ENCODE measurements around the gene BCAS3.
A peak's percentile ranks its signal among the peaks of the same experiment; 100 is the strongest.

Gene BCAS3

GRCh38 chr17:60637683-60638082 lies 40.0 kb upstream of the BCAS3 start:
- H3K36me3 ChIP-seq (replicated peaks): no peaks in the 10 kb centered on the region
- H3K4me3 ChIP-seq (ENCODE audit: low read depth, low read length): no peak overlapping the region
- H3K27ac ChIP-seq: no peak overlapping the region
- no peak for TF ChIP-seq CTCF (IDR thresholded peaks at IDR 0.05; ENCODE audit: low read depth, low read length, missing control alignments)
- no peak for DNase-seq
- H3K27me3 ChIP-seq (replicated peaks): no peaks in the 10 kb centered on the region
- in situ Hi-C loops (cut with HindIII; ENCODE audit: low pct_ligation_motif_present, low sequenced_read_pairs): no loop called here

GRCh38 chr17:60639019-60639330 lies 38.7 kb upstream of the BCAS3 start:
- H3K27ac ChIP-seq: no peak overlapping the region
- H3K27me3 ChIP-seq (replicated peaks): no peaks in the 10 kb centered on the region
- H3K4me3 ChIP-seq (ENCODE audit: low read depth, low read length): no peak overlapping the region
- H3K36me3 ChIP-seq (replicated peaks): no peaks in the 10 kb centered on the region
- DNase-seq: no peak
- in situ Hi-C loops (cut with HindIII; ENCODE audit: low pct_ligation_motif_present, low sequenced_read_pairs): no loop called here
- no peak for TF ChIP-seq CTCF (IDR thresholded peaks at IDR 0.05; ENCODE audit: low read depth, low read length, missing control alignments)

- H3K27ac ChIP-seq: no peak overlapping the region
- in situ Hi-C loops (cut with HindIII; ENCODE audit: low pct_ligation_motif_present, low sequenced_read_pairs): no loop called here
- H3K27me3 ChIP-seq (replicated peaks): no peaks in the 10 kb centered on the region
- no peaks in the 10 kb centered on the region for H3K36me3 ChIP-seq (replicated peaks)
- TF ChIP-seq CTCF (IDR thresholded peaks at IDR 0.05; ENCODE audit: low read depth, low read length, missing control alignments): peak; percentile 65
- H3K4me3 ChIP-seq (ENCODE audit: low read depth, low read length): no peak overlapping the region
- no peak for DNase-seq
These were observed 37.1 kb upstream of the BCAS3 start for GRCh38 chr17:60640503-60640902.

- in situ Hi-C loops (cut with HindIII; ENCODE audit: low pct_ligation_motif_present, low sequenced_read_pairs): no loop called here
- Histone ChIP-seq H3K27me3 (replicated peaks) (no peaks in the 10 kb centered on the region), H3K36me3 (replicated peaks) (no peaks in the 10 kb centered on the region), H3K4me3 (ENCODE audit: low read depth, low read length) (no peak overlapping the region), H3K27ac (peak overlapping the region; percentile 33)
- no peak for DNase-seq
- no peak for TF ChIP-seq CTCF (IDR thresholded peaks at IDR 0.05; ENCODE audit: low read depth, low read length, missing control alignments)
These were observed 36.5 kb upstream of the BCAS3 start for GRCh38 chr17:60641126-60641525.

GRCh38 chr17:60641810-60642220 lies 35.8 kb upstream of the BCAS3 start:
- in situ Hi-C loops (cut with HindIII; ENCODE audit: low pct_ligation_motif_present, low sequenced_read_pairs): no loop called here
- Histone ChIP-seq H3K27ac (peak overlapping the region; percentile 33), H3K4me3 (ENCODE audit: low read depth, low read length) (no peak overlapping the region), H3K27me3 (replicated peaks) (no peaks in the 10 kb centered on the region), H3K36me3 (replicated peaks) (no peaks in the 10 kb centered on the region)
- peak; percentile 67 for TF ChIP-seq CTCF (IDR thresholded peaks at IDR 0.05; ENCODE audit: low read depth, low read length, missing control alignments)
- peak; percentile 72 for DNase-seq

- in situ Hi-C loops (cut with HindIII; ENCODE audit: low pct_ligation_motif_present, low sequenced_read_pairs): no loop called here
- H3K36me3 ChIP-seq (replicated peaks): peaks cover 4% of the 10 kb centered on the region
- no peak for TF ChIP-seq CTCF (IDR thresholded peaks at IDR 0.05; ENCODE audit: low read depth, low read length, missing control alignments)
- no peak for DNase-seq
- no peak overlapping the region for H3K27ac ChIP-seq
- H3K4me3 ChIP-seq (ENCODE audit: low read depth, low read length): no peak overlapping the region
- no peaks in the 10 kb centered on the region for H3K27me3 ChIP-seq (replicated peaks)
These were observed 31.6 kb upstream of the BCAS3 start for GRCh38 chr17:60645918-60646523.

Measured in brain microvascular endothelial cell (primary cell).